ENCODE results near the gene MAP3K6. TPM values are rescaled to one million over a fixed set of nuclear protein-coding genes. Genes with fewer than 3 reads are reported as not detected.

The MAP3K6 gene
- total and polyA plus RNA-seq, 2 of the 13 experiments (the other 11 are each of a cell fraction or from before 2014, with no cell fraction given): 2.7 to 3.2 TPM

- no peaks in the 10 kb centered on the region for H3K79me2 ChIP-seq (ENCODE audit: insufficient read depth, low read length)
- peaks cover 10 to 46% of the 10 kb centered on the region in 2 experiments for H3K27me3 ChIP-seq (ENCODE audit: control insufficient read depth in 1 of 2, insufficient read depth in 2 of 2, low read length in 2 of 2)
- H3K4me1 ChIP-seq (ENCODE audit: insufficient read depth, low read length): no peaks in the 10 kb centered on the region
- H2AFZ ChIP-seq (ENCODE audit: low read length): no peak overlapping the region
- ChIA-PET POLR2A (no interaction called here), CTCF (ENCODE audit: low intra/inter-chr PET ratio, low total read pairs) (no interaction called here)
- no peak overlapping the region for H3K4me3 ChIP-seq (replicated peaks in 1 of 3; ENCODE audit: insufficient read depth in 1 of 3, low read depth in 2 of 3, low read length in 3 of 3)
- H3K4me2 ChIP-seq (ENCODE audit: low read depth, low read length): no peak overlapping the region
- H3K27ac ChIP-seq (ENCODE audit: extremely low read length, insufficient read depth, low read length): no peak overlapping the region
- in situ Hi-C loops (cut with HindIII; ENCODE audit: extremely low pct_ligation_motif_present, low pct_unique_long_range_greater_than_20kb): no loop called here
- H3K36me3 ChIP-seq (replicated peaks in 1 of 2; ENCODE audit: control insufficient read depth in 1 of 2, insufficient read depth in 2 of 2, low read length in 2 of 2): no peaks in the 10 kb centered on the region
- WGBS (ENCODE audit: low lambda C conversion rate): 4% methylated on average over 5 of the region's 11 CpGs
- H4K20me1 ChIP-seq (ENCODE audit: insufficient read depth, low read length): no peaks in the 10 kb centered on the region
- DNase-seq (ENCODE audit: low spot score) (no peak), ATAC-seq (no peak), FAIRE-seq (no peak)
- intact Hi-C loops (cut with micrococcal nuclease; ENCODE audit: unreplicated experiment): no loop called here
- TF ChIP-seq TBP (CRISPR knock-in tag; IDR thresholded peaks at IDR 0.05) (no peak), ZNF337 (CRISPR knock-in tag; IDR thresholded peaks at IDR 0.05; ENCODE audit: borderline replicate concordance, low read depth) (no peak), ZNF30 (CRISPR knock-in tag; IDR thresholded peaks at IDR 0.05) (no peak), ZNF230 (CRISPR knock-in tag; IDR thresholded peaks at IDR 0.05) (no peak), SOX5 (CRISPR knock-in tag; IDR thresholded peaks at IDR 0.05; ENCODE audit: borderline replicate concordance) (no peak), SNAI1 (CRISPR knock-in tag; IDR thresholded peaks at IDR 0.05; ENCODE audit: borderline replicate concordance) (no peak), CBX2 (IDR thresholded peaks at IDR 0.05; ENCODE audit: low read depth, low read length) (no peak), CBX2 (CRISPR knock-in tag; IDR thresholded peaks at IDR 0.05; ENCODE audit: low read depth) (no peak), ZNF121 (CRISPR knock-in tag; IDR thresholded peaks at IDR 0.05) (no peak)
- BruUV-seq (replicated peaks): no TSS peak
- H3K9me3 ChIP-seq (ENCODE audit: low read length): no peaks in the 10 kb centered on the region
- H3K9ac ChIP-seq (ENCODE audit: insufficient read depth, low read depth, low read length): no peak overlapping the region
These were observed 12.9 kb upstream of the MAP3K6 start for GRCh38 chr1:27379564-27380122.
